A673 (cell line): Measurements from ENCODE around the gene LRBA. TPM values are rescaled to one million over a fixed set of nuclear protein-coding genes. Genes with fewer than 3 reads are reported as not detected.

Source experiments
- BruUV-seq: library from RNA; stranded (reverse); fragments of 400-500 nt; replicated peaks from 2 replicates; lab custom pipeline; 2021; lab: Mats Ljungman, UMichigan
- CTCF ChIA-PET: fragments of 300-600 bp; sonication (Branson Sonifier 250); formaldehyde crosslinking; loops from one replicate; lab custom pipeline; 2022; ENCODE audit warnings: antibody characterized with exemption; lab: Charles Lee
- POLR2A ChIA-PET: fragments of 300-600 bp; sonication (Branson Sonifier 250); formaldehyde crosslinking; loops from one replicate; lab custom pipeline; 2022; ENCODE audit warnings: antibody characterized with exemption; ENCODE audit not compliant: low non-redundant PET; lab: Charles Lee
- DNase-seq: peaks from one replicate; pipeline ENCODE4 v3.0.0-alpha.2; 2015; ENCODE audit warnings: low spot score
- H3K27ac ChIP-seq: fragments of 200-600 bp; sonication (generic); 2 replicates; pipeline ENCODE4 v1.5.1; 2016; ENCODE audit warnings: mixed run types, low read depth, mild to moderate bottlenecking, mixed read lengths, antibody characterized with exemption, low read length; ENCODE audit not compliant: poor library complexity, severe bottlenecking
- H3K27me3 ChIP-seq: fragments of 200-600 bp; sonication (generic); replicated peaks from 2 replicates; pipeline ENCODE4 v1.6.1; 2017; ENCODE audit warnings: mixed run types, low read depth, mild to moderate bottlenecking, mixed read lengths, antibody characterized with exemption, low read length; ENCODE audit not compliant: insufficient read depth, poor library complexity
- H3K36me3 ChIP-seq: fragments of 200-600 bp; sonication (generic); 2 replicates; pipeline ENCODE4 v1.6.1; 2016; ENCODE audit warnings: mixed run types, mild to moderate bottlenecking, mixed read lengths, antibody characterized with exemption, low read length; ENCODE audit not compliant: insufficient read depth, poor library complexity, severe bottlenecking
- H3K4me1 ChIP-seq: fragments of 200-600 bp; sonication (generic); 2 replicates; pipeline ENCODE4 v1.6.1; 2017; ENCODE audit warnings: mixed run types, mild to moderate bottlenecking, mixed read lengths, antibody characterized with exemption, low read length; ENCODE audit not compliant: insufficient read depth, poor library complexity, severe bottlenecking
- H3K4me3 ChIP-seq: fragments of 200-600 bp; sonication (generic); 2 replicates; pipeline ENCODE4 v1.5.1; 2016; ENCODE audit warnings: low read depth, mixed run types, mild to moderate bottlenecking, mixed read lengths, low read length; ENCODE audit not compliant: poor library complexity, severe bottlenecking
- H3K9me3 ChIP-seq: fragments of 200-600 bp; sonication (generic); 2 replicates; pipeline ENCODE4 v1.6.1; 2016; ENCODE audit warnings: mixed run types, low read depth, mild to moderate bottlenecking, mixed read lengths, antibody characterized with exemption, low read length; ENCODE audit not compliant: poor library complexity, severe bottlenecking
- CTCF ChIP-seq: fragments of 300-800, 200-600 bp; sonication (generic); conservative IDR thresholded peaks from 2 replicates; pipeline ENCODE4 v1.5.1; 2017; ENCODE audit warnings: low read depth, mild to moderate bottlenecking, antibody characterized with exemption, low read length, moderate library complexity, mixed read lengths
- EZH2 ChIP-seq: fragments of 200-600 bp; sonication (generic); IDR thresholded peaks from 2 replicates; pipeline ENCODE4 v1.6.1; 2017; ENCODE audit warnings: borderline replicate concordance, low read depth, mild to moderate bottlenecking, mixed read lengths, antibody characterized with exemption, low read length; ENCODE audit not compliant: poor library complexity, severe bottlenecking
- intact Hi-C: fragments of 100-400 bp; cut with micrococcal nuclease; formaldehyde crosslinking; loops from one replicate; pipeline ENCODE4 v1.10.0; 2022; ENCODE audit not compliant: unreplicated experiment
- total RNA-seq: library from RNA; stranded (reverse); gene quantifications from 2 replicates; pipeline ENCODE4 v1.2.3, GENCODE V29; 2021

Gene LRBA
- total RNA-seq, 1 experiment from 2014 or later: 35.7 TPM

- H3K27ac ChIP-seq: no peak overlapping the region
- no peaks in the 10 kb centered on the region for H3K9me3 ChIP-seq
- H3K36me3 ChIP-seq: no peaks in the 10 kb centered on the region
- no peaks in the 10 kb centered on the region for H3K27me3 ChIP-seq
- intact Hi-C loops: no loop called here
- DNase-seq: no peak
- ChIA-PET POLR2A (no interaction called here), CTCF (no interaction called here)
- no TSS peak for BruUV-seq
- no peaks in the 10 kb centered on the region for H3K4me1 ChIP-seq
- TF ChIP-seq CTCF: no peak
- no peak for TF ChIP-seq EZH2
- H3K4me3 ChIP-seq: no peak overlapping the region
Measured at GRCh38 chr4:150683775-150684350, 331.2 kb downstream of the LRBA start.

GRCh38 chr4:150682126-150682525 is 333.0 kb downstream of the LRBA start:
- TF ChIP-seq CTCF: no peak
- no peak for TF ChIP-seq EZH2
- no peaks in the 10 kb centered on the region for H3K27me3 ChIP-seq
- ChIA-PET CTCF (no interaction called here), POLR2A (no interaction called here)
- H3K4me1 ChIP-seq: no peaks in the 10 kb centered on the region
- intact Hi-C loops: no loop called here
- H3K27ac ChIP-seq: no peak overlapping the region
- BruUV-seq: no TSS peak
- no peak for DNase-seq
- no peaks in the 10 kb centered on the region for H3K9me3 ChIP-seq
- H3K36me3 ChIP-seq: no peaks in the 10 kb centered on the region
- no peak overlapping the region for H3K4me3 ChIP-seq

- H3K4me1 ChIP-seq: no peaks in the 10 kb centered on the region
- POLR2A ChIA-PET: no interaction called here
- intact Hi-C loops: no loop called here
- H3K27me3 ChIP-seq: no peaks in the 10 kb centered on the region
- no peaks in the 10 kb centered on the region for H3K9me3 ChIP-seq
- no peak for DNase-seq
- no peaks in the 10 kb centered on the region for H3K36me3 ChIP-seq
- no peak overlapping the region for H3K27ac ChIP-seq
- H3K4me3 ChIP-seq: no peak overlapping the region
- CTCF ChIA-PET: no interaction called here
- BruUV-seq: no TSS peak
- TF ChIP-seq EZH2 (no peak), CTCF (no peak)
Measured at GRCh38 chr4:150681063-150681462, 334.0 kb downstream of the LRBA start.
